ENCODE measurements around the gene CYP20A1. TPM values are rescaled to one million over a fixed set of nuclear protein-coding genes. Genes with fewer than 3 reads are reported as not detected.
"Not testable (repeated sequence)": the region's sequence is repeated elsewhere in the genome, so short reads cannot be mapped to it uniquely, and the experiment has no call there.

The CYP20A1 gene
- total RNA-seq, 1 experiment from 2014 or later, result 21.9 TPM

GRCh38 chr2:203191026-203191425, 47.8 kb upstream of the CYP20A1 start:
- not testable (repeated sequence) for H3K9me3 ChIP-seq (ENCODE audit: control insufficient read depth, low read depth, low read length); H3K18ac ChIP-seq (ENCODE audit: insufficient read length, low read depth, low read length); H3K14ac ChIP-seq (ENCODE audit: insufficient read depth, low read length); DNase-seq; H3K79me2 ChIP-seq (ENCODE audit: insufficient read depth, low read length); H3K27ac Mint-ChIP-seq; H3K4me1 ChIP-seq (ENCODE audit: insufficient read depth, low read length); H4K5ac ChIP-seq (ENCODE audit: insufficient read length, low read depth, low read length); H3K4me2 ChIP-seq (ENCODE audit: insufficient read depth, insufficient read length, low read length); H3K27ac ChIP-seq (ENCODE audit: insufficient read length, low read depth, low read length); H2AK5ac ChIP-seq (ENCODE audit: insufficient read length, low read length); H3K27me3 Mint-ChIP-seq (ENCODE audit: low read depth); H3K79me1 ChIP-seq (ENCODE audit: insufficient read depth, low read depth, low read length, poor library complexity, severe bottlenecking); H3K4me1 Mint-ChIP-seq; H3K27me3 ChIP-seq (ENCODE audit: insufficient read depth, low read length); H4K20me1 ChIP-seq (ENCODE audit: control insufficient read depth, insufficient read depth, insufficient read length); H2BK15ac ChIP-seq (ENCODE audit: low read depth, low read length); H2BK12ac ChIP-seq (ENCODE audit: insufficient read length, low read depth, low read length); H2BK120ac ChIP-seq (ENCODE audit: low read depth, low read length, poor library complexity, severe bottlenecking); H3K23me2 ChIP-seq (ENCODE audit: insufficient read length, low read depth, low read length, poor library complexity, severe bottlenecking); H2BK5ac ChIP-seq (ENCODE audit: insufficient read length, low read length); H3K56ac ChIP-seq (ENCODE audit: insufficient read length, low read depth, low read length); H3K9me3 Mint-ChIP-seq; H3K4ac ChIP-seq (ENCODE audit: low read depth, low read length); H3K4me3 Mint-ChIP-seq; H4K8ac ChIP-seq (replicated peaks; ENCODE audit: insufficient read length, low read depth, low read length); H3K9ac ChIP-seq (ENCODE audit: extremely low read depth, insufficient read length, low read length); H3K23ac ChIP-seq (ENCODE audit: insufficient read length, low read depth, low read length); H4K91ac ChIP-seq (ENCODE audit: insufficient read length, low read depth, low read length); H2BK20ac ChIP-seq (ENCODE audit: low read depth, low read length, poor library complexity, severe bottlenecking); H3T11ph ChIP-seq (ENCODE audit: low read length); H2AFZ ChIP-seq (ENCODE audit: low read length)
- no CpG with 5 or more reads among the region's 6 CpGs for WGBS (ENCODE audit: extremely low coverage, insufficient read length, low lambda C conversion rate)
- peaks cover 3 to 12% (median 7%) of the 10 kb centered on the region in 3 experiments; a peak in 6 of 7 replicates for H3K36me3 Mint-ChIP-seq (ENCODE audit: insufficient read depth in 1 of 3, low read depth in 3 of 3)
